Inferior parietal cortex (tissue), 1 donor: ENCODE measurements around the gene OGDH.

Source experiments
- DNase-seq: peaks from one replicate; pipeline ENCODE4 v3.0.0-alpha.2; 2016; ENCODE audit errors: extremely low spot score

OGDH gene

DNA sequence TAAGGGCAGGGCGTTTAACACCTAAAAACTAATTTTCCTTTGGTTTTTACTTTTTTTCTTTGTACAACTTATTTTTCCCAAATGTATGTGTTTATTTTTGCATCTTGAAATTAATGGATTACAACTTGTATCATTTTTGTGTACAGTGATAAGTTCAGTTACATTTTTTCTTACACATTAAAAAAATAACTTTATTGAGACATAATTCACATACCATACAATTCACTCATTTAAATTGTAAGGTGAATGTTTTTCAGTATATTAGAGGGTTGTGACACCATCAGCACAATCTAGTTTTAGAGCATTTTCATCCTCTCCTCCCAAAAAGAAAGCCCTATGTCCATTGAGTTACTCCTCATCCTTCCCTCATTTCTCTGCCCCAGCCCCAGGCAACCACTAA lies 11.6 kb downstream of the OGDH start:
- no peak for DNase-seq

DNA sequence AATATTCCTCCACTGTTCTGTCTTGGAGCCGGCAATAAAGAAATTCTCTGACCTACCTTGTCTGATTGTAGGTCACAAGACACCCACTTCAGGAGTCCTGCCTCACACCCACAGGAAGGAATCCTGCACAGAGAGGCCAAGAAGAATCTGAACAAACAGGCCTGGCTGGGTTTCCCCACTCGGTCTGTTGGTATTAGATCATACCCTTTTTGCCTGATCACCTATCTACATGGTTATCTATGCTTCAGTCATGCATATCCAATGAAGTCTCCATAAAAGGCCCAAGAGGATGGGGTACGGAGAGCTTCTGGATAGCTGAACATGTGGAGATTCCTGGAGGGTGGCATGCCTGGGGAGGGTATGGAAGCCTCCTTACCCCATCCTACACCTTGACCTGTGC lies 12.3 kb downstream of the OGDH start:
- no peak for DNase-seq

DNA sequence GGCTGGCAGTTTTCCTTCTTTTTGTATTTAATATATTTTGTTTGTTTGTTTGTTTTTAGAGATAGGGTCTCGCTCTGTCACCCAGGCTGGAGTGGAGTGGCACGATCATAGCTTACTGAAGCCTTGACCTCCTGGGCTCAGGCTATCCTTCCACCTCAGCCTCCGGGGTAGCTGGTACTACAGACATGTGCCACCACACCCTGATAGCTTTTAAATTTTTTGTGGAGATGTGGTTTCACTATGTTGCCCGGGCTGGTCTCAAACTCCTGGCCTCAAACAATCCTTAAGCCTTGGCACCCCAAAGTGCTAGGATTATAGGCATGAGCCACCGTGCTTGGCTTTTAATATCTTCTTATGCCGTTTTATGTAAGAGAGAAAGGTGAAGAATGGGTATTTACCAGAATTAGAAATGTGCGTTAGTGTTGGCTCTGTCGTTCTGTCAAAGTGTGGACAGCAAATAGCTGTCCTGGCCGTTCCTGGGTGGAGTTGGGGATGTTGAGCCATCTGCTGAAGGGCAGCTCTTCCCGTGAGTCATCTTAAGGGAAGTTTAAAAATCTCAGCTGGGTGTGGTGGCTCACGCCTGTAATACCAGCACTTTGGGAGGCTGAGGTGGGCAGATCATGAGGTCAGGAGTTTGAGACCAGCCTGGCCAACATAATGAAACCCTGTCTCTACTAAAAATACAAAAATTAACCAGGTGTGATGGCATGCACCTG lies 14.8 kb downstream of the OGDH start:
- no peak for DNase-seq

DNA sequence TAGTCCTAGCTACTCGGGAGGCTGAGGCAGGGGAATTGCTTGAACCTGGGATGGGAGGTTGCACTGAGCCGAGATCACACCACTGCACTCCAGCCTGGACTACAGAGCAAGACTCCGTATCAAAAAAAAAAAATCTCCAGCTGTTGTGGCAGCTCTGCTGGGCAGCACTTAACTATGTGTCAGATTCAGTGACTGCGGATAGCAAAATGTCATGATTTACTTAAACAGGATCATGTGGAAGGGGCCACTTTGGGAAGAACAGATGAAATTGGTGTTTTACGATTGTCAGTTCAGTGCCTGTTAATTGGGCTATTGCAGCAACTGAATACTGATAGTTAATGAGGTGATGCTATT lies 15.3 kb downstream of the OGDH start:
- DNase-seq, result no peak

DNA sequence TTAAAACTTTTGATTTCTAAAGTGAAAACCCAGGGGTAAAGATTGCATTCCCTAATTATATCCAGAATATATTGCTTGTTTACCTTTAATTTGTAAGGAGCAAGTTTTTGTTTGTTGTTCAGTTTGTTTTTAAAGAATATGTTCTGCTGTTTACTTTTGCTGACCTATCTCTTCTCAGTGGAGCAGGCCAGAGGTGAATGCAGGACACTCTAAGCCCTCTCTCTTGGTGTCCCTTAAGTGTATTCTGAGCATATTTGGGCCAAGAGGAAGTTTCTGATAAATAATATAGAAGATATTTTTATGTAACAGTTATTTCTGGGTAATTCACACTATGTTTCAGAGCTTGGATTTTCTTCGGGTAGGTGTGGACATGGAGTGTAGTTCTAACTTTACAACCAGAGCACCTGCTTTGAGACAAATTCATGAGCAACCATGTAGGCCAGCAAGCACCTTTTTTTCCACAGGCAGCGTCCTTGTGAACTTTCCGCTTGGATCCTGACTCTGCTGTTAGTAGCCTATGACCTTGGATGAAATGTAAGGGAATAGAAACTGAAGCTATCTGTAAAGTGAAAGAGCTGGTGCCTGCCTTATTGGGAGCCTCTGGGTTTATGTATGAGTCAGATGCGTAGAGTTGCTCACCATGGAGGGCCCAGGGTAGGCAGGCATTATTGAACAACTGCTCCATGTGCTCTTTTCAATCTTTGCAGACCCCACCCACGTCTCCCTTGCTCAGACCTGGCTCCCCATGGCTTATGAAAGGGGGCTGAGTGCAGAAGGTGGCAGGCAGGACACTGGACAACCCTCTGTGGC lies 16.1 kb downstream of the OGDH start:
- no peak for DNase-seq

DNA sequence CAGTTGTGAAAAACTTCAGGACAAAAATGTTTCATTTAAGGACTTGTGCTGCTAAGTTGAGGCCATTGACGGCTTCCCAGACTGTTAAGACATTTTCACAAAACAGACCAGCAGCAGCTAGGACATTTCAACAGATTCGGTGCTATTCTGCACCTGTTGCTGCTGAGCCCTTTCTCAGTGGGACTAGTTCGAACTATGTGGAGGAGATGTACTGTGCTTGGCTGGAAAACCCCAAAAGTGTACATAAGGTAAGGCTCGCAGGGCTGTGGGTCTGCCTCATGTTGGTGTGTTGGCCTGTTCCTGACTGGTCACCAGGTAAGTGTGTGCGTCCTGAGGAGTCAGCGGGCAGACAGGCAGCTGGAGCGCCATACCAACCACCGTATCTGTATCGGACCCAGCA lies 17.9 kb downstream of the OGDH start:
- no peak for DNase-seq

DNA sequence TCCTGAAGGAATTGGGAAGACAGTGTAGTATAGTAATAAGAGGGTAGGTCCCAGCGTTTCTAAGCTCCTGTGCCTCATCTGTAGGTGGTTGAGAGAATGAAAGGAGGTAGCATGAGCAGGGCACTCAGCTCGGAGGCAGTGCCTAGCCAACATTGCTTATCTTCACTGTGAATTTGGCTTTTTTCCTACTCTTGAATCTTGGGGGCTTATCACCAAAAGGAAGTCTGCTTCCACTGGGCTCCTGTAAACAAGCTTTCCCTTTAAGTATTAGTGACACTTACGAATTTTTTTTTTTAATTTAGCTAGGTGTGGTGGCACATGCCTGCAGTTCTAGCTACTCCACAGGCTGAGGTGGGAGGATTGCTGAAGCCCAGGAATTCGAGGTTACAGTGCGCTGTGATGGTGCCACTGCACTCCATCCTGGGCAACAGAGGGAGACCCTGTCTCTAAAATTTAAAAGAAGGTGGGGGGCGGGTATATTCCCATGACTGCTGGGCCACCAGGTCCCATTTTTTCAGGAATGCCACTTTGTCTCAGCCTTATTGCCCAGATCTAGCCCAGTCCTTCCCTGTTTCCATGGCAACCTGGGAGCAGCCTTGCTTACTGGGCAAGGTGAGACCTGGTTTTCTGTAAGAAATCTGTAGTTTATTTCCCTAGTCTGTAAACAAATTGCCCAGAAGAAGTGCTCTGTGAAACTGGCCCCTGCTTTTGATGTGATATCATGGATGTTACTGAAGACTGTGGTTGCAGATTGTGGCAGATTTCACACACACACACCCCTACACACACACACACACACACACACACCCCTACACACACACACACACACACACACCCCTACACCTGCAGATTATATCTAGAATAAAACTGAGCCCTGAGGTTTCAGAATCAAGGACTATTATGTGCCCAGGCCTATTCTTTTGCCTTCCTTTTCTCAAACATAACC lies 19.4 kb downstream of the OGDH start:
- no peak for DNase-seq

DNA sequence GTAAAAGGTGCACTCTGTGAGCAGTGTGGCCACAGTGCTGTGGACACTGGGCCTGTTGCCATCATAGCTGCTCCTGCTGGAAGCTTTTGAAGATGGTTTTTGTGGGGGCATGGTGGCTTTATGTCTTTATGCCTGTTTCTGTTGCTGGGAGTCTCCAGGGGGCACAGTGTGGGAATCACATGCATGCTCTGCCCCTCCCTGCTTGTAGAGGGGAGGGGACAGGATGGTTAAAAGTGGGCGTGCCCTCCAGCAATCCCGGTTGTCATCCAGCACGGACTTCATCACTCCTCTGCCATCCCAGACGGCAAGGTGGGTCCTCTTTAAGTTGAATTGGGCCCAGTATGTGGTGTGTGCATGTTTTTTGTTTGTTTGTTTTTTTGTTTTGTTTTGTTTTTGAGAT lies 20.2 kb downstream of the OGDH start:
- no peak for DNase-seq

DNA sequence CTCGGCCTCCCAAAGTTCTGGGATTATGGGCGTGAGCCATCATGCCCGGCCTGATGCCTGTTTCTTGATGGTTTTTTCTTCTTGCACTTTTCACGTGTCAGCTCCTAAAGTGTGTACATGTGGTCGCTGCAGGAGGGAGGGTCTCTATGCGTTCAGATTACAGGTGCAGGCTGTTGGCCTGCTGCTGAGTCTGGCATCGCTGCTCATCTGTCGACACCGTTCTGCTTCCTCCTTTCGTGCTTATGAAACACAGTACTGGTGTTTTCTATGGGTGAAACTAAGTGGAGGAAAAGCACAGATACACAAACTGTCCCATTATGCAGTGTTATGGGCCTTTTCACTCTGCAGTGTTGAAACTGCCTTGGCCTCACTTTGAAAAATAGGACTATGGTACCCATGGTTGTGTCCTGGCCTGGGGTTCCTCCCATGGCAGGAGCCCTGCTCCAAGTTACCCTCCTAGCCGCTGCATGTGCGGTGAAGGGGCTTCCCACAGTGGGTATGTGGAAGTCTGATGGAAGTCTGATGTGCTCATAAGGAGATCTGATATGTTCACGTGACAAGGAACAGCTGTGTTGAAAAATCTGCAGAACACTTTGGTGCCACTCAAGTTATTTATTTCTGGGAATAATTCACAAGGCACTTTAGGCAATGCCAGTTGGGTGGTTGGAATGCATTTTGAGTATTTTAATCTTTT lies 23.5 kb downstream of the OGDH start:
- DNase-seq, result no peak

DNA sequence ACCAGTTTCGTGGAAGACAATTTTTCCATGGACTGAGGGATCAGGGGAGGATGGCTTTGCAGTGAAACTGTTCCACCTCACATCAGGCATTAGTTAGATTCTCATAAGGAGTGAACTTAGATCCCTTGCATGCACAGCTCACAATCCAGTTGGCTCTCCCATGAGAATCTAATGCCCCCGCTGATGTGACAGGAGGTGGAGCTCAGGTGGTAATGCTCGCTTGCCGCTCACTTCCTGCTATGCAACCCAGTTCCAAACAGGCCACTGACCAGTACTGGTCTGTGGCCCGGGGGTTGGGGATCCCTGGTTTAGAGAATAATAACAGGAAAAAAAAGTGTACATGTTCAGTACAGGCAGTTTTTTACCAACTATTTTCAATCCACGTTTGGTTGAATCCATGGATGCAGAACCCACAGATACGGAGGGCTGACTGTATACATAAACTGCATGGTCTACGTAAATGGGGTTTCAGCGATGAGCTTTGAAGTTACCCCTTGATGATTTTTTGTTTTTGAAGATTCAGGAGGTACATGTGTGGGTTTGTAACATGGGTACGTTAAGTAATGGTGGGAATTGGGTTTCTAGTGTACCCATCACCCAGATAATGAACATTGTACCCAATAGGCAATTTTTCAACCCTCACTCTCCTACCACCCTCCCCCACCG lies 24.5 kb downstream of the OGDH start:
- no peak for DNase-seq

DNA sequence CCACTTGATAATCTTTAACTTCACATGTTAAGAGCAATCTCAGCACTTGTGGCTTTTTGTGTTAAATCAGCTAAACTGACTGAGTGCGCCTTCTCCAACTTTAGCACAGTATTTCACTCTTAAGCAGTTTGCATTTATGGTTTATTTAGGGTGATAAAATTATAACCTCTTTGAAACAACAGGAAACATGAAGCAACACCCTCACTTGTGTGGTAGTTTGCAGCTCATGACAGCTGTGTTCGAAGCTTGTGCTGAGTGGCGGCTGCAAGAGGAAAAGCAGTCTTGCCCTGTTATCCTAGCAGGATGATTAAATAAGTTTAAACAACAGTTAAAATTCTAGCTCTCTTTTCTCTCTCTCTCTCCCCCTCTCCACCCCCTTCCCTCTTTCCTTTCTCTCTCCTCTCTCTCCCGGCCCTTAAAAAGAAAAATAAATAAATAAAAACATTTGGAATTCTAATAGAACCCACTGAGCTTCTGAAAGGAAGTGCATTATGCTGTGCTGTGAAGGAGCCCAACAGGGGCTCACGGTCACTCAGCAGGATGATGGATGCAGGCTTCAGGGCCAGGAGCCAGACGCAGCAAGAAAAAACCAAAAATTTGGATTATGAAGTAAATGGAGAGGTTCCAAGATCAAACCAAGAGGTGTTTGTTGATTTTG lies 25.2 kb downstream of the OGDH start:
- no peak for DNase-seq

DNA sequence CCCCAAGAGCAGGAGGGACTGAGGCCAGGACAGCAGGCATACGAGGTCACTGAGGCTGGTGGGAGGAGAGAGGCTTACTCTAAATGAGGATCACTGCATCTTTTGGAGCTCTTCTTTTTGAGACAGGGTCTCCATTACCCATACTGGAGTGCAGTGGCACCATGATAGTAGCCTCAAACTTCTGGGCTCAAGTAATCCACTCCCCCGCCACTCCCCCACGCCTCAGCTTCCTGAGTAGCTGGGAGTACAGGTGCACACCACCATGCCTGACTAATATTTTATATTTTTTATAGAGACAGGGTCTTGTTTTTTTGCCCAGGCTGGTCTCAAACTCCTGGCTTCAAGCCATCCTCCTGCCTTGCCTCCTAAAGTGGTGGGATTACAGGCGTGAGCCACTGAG lies 25.8 kb downstream of the OGDH start:
- DNase-seq, result no peak

DNA sequence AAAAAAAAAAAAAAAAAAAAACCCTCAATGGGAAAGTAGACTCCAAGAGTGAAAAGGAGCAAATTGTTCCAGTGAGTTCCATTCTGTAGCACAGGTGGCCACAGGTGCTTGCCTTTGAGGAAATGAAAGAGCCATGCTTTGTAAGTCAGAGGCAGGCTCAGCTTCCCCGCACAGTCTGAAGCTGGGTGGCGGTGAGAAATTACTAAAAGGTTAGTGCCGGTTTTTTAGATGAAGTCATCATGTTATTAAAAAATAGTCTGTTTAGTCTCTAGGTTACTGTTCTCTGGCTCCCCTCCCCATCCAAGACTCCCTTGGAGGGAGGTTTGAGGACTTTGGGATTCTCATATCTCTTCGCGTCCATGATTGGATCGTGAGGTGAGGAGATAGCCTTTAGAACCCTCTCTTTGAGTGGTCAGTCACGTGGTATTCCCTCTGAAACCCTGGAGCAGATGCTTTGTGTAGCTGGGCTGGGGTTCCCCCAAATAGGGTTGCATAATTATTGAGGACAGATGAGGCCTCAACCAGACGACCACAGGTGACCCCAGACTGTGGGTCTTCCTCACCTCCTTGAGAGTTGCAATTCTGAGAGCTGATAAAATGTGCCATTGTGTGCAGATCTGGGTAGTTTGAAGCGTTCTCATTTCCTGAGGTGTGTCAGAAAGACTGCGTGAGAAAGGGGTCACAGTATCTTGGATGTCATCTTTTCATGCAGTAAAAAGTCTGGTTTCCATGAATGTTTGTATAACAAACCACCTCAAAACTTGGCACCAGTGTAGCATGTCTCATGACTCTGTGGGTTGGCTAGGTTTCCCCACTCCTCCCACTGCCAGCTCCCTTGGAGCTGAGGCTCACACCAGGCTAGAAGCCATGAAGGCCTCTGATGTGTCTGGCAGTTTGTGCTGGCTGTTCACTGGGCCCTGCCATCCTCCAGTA lies 27.1 kb downstream of the OGDH start:
- no peak for DNase-seq

DNA sequence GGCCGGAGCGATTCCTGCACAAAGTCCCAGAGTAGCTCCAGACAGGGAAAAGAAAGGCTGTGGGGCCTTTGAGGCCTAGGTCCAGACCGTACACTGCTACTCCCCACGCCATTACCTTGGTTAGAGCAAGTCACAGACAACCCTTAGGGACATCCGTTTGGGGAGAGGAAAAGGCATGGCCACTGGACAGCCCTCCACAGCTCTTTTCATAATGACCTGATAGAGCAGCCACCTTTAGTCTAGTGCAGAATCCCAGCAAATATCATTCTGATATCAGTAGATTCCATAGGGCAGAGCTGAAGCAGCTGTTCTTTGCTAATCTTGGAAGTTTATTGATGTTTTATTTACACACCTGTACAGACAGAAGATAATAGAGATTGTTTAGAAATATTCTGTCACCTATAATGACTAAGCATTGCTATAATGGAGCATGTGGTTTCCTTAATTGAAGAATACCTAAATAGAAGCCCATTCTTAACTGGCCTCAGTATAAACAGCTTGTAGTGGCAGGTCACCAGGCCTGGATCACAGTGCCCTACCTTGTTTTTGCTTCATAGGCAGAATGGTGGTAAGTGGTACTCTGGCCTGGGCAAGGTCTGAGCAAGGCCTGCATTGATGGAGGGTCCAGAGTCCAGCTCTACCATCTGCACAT lies 27.9 kb downstream of the OGDH start:
- no peak for DNase-seq

DNA sequence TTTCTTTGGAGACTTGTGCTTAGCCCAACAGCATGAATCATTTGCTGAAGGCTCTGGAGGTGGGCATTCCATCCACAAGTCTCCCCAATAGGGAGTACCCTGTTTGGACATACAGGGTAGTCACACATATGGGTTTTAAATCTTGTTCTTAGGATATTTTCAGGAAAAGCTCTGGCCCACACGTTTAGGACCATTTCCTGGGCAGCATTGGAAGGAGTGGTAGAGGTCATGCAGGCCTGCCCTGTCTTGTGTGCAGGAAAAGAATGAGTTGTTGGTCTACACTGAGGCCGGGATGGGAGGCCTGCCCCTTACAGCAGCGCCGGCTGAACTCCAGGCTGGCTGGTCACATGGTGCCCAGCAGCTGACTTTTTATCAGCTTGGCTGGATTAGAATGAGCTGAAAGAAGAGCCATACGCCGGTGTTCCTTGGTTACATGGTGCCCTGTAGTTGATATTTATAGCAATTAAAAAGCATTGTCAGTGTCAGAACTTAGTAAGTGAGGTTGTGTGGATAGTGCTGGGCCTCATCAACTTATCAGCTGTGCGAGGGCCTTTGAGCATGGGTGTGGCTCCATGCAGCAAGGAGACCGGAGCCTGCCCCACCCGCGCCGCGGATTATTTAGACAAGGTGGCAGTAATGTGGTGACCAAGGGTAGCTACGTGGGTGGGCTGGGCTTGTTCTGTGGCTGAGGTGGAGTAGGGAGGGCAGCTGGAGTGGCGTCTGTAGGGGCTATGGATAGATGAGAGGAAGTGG lies 28.6 kb downstream of the OGDH start:
- DNase-seq, result no peak

DNA sequence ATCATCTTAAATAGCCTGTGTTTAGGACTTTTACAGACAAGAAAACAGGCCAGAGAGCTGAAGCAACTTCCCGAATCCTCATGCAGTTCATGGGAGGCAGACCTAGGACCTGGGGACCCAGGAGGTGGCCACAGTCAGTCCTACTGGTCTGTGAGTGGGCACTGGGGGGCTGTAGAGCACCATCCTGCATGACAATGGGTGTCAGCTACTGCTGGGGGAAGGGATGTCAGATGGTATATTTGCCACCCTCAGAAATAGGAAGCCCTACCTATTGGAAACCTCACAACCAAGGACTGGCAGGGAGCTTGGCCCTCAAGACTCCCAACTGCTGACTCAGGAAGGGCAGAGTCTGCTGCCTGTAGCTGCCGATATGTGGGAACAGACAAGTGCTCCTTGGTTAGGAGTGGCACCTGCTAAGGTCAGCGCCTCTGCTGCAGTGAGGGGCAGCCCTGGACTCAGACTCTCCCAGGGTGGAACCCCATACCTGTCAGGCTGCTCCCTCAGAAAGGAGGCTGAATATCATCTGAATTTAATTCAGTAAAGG lies 29.7 kb downstream of the OGDH start:
- no peak for DNase-seq

DNA sequence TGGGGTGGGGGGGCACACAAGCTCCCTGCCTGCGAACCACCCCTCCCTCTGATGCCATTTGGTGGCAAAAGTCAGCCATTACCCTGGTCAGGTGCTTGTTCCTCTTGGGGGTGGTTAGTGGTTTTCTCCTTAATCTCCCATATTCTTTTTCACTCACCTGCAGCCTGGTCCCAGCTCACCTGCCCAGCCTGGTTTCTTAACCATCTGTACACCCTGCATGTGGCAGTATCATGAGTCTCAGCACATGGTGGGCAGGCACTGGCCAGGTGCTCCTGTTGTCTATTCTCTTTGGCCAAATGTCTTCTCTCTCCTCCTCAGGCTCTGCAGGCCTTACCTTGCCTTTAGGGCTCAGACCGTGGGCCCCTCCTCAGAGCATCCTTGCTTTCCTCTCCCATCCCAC lies 30.5 kb downstream of the OGDH start:
- DNase-seq, result no peak
